Endothelial cell of umbilical vein (primary cell): ENCODE data around the gene BNC2. TPM values are rescaled to one million over a fixed set of nuclear protein-coding genes. Genes with fewer than 3 reads are reported as not detected.

Experiments used
- BruUV-seq: library from RNA; stranded (reverse); fragments of 400-500 nt; replicated peaks from 2 replicates; lab custom pipeline; 2021; lab: Mats Ljungman, UMichigan
- CTCF ChIA-PET: fragments of 300-600, 350-600 bp; sonication (Branson Sonifier 250); formaldehyde crosslinking; loops from one replicate; lab custom pipeline; 2021; ENCODE audit warnings: antibody characterized with exemption, inconsistent platforms; lab: Charles Lee
- POLR2A ChIA-PET: fragments of 300-600, 350-600 bp; sonication (Branson Sonifier 250); formaldehyde crosslinking; loops from one replicate; lab custom pipeline; 2021; ENCODE audit warnings: antibody characterized with exemption, inconsistent platforms; lab: Charles Lee
- DNase-seq: peaks from one replicate; pipeline ENCODE4 v3.0.0-alpha.2; 2011; ENCODE audit warnings: low read depth, low spot score
- FAIRE-seq: peaks from 2 replicates; lab custom pipeline; 2011; peaks lifted over from hg19 to GRCh38; lab: Jason Lieb, UNC
- H2AFZ ChIP-seq: 2 replicates; pipeline ENCODE4 v1.6.0; 2012; ENCODE audit warnings: low read depth, low read length, control low read depth, inconsistent platforms
- H3K27ac ChIP-seq: 2 replicates; pipeline ENCODE4 v1.5.1; 2011; ENCODE audit warnings: low read depth, mild to moderate bottlenecking, control low read depth, low read length, moderate library complexity; ENCODE audit not compliant: insufficient read depth
- H3K27me3 ChIP-seq, 2 experiments: 2 replicates each; pipeline versions ENCODE4 v1.6.0 to v1.6.1; 2011; ENCODE audit warnings: low read length in 2 of 2, mixed read lengths in 1 of 2; ENCODE audit not compliant: control insufficient read depth in 2 of 2, insufficient read depth in 2 of 2
- H3K36me3 ChIP-seq, 2 experiments: 2 replicates in 1 of 2; 3 replicates in 1 of 2; pipeline ENCODE4 v1.5.1; 2011; ENCODE audit warnings: low read length in 2 of 2, mild to moderate bottlenecking in 1 of 2, moderate library complexity in 1 of 2; ENCODE audit not compliant: control insufficient read depth in 2 of 2, insufficient read depth in 2 of 2; ENCODE audit errors: extremely low read depth in 1 of 2
- H3K4me1 ChIP-seq: 3 replicates; pipeline ENCODE4 v1.5.1; 2011; ENCODE audit warnings: mild to moderate bottlenecking, low read length; ENCODE audit not compliant: control insufficient read depth, insufficient read depth; ENCODE audit errors: extremely low read depth
- H3K4me2 ChIP-seq: 2 replicates; pipeline ENCODE4 v1.6.1; 2011; ENCODE audit warnings: low read length, control low read depth, mixed read lengths; ENCODE audit not compliant: insufficient read depth
- H3K4me3 ChIP-seq, 3 experiments: fragments of 200-600 bp in 1 of 3; sonication (generic), shearing (Covaris generic) in 1 of 3; replicated peaks in 1 of 3; 2 replicates each; pipeline ENCODE4 v1.5.1; 2011 to 2016; ENCODE audit warnings: control low read depth in 3 of 3, low read length in 3 of 3, mild to moderate bottlenecking in 2 of 3, inconsistent platforms in 1 of 3, low read depth in 1 of 3, moderate library complexity in 1 of 3; ENCODE audit not compliant: insufficient read depth in 1 of 3
- H3K79me2 ChIP-seq: 2 replicates; pipeline ENCODE4 v1.6.0; 2012; ENCODE audit warnings: low read length, inconsistent platforms; ENCODE audit not compliant: control insufficient read depth, insufficient read depth
- H3K9ac ChIP-seq: replicated peaks from 2 replicates; pipeline ENCODE3; 2011; ENCODE audit warnings: low read length, control low read depth; ENCODE audit not compliant: insufficient read depth; ENCODE audit errors: extremely low read depth
- H3K9me1 ChIP-seq: replicated peaks from 3 replicates; pipeline ENCODE4 v1.6.0; 2011; ENCODE audit warnings: mild to moderate bottlenecking, low read length; ENCODE audit not compliant: control insufficient read depth, insufficient read depth; ENCODE audit errors: extremely low read depth
- H3K9me3 ChIP-seq: replicated peaks from 2 replicates; pipeline ENCODE4 v1.5.1; 2012; ENCODE audit warnings: low read length, inconsistent platforms; ENCODE audit not compliant: control insufficient read depth, insufficient read depth
- H4K20me1 ChIP-seq: replicated peaks from 2 replicates; pipeline ENCODE3; 2011; ENCODE audit warnings: mild to moderate bottlenecking, low read length; ENCODE audit not compliant: control insufficient read depth, insufficient read depth; ENCODE audit errors: extremely low read depth
- CTCF ChIP-seq, 2 donors: IDR thresholded peaks; 1 replicate in 1 of 2; 2 replicates in 1 of 2; pipeline ENCODE4 v1.5.1; 2011; ENCODE audit warnings: low read length in 2 of 2, mild to moderate bottlenecking in 2 of 2, moderate library complexity in 2 of 2, control low read depth in 1 of 2, inconsistent platforms in 1 of 2, low read depth in 1 of 2; ENCODE audit not compliant: insufficient read depth in 1 of 2; ENCODE audit errors: extremely low read depth in 1 of 2
- EZH2 ChIP-seq: IDR thresholded peaks from 2 replicates; pipeline ENCODE4 v1.6.1; 2012; ENCODE audit warnings: borderline replicate concordance, low read depth, mild to moderate bottlenecking, moderate library complexity, low read length, inconsistent platforms; ENCODE audit not compliant: severe bottlenecking
- FOS ChIP-seq: IDR thresholded peaks from 2 replicates; pipeline ENCODE4 v1.6.1; 2011; ENCODE audit warnings: mild to moderate bottlenecking, low read length, moderate library complexity, borderline replicate concordance; ENCODE audit not compliant: insufficient read depth
- GATA2 ChIP-seq: IDR thresholded peaks from 2 replicates; pipeline ENCODE4 v1.7.0; 2011; ENCODE audit warnings: low read depth, mild to moderate bottlenecking, moderate library complexity, mixed read lengths, low read length; ENCODE audit not compliant: insufficient read length, insufficient read depth
- JUN ChIP-seq: IDR thresholded peaks from 2 replicates; pipeline ENCODE4 v1.6.1; 2011; ENCODE audit warnings: borderline replicate concordance, low read depth; ENCODE audit not compliant: insufficient read length, insufficient read depth
- MAX ChIP-seq: IDR thresholded peaks from 2 replicates; pipeline ENCODE4 v1.6.1; 2011; ENCODE audit not compliant: insufficient read depth, insufficient read length
- MYC ChIP-seq: IDR thresholded peaks from one replicate; pipeline ENCODE4 v1.6.1; 2011; ENCODE audit warnings: mild to moderate bottlenecking, low read depth, low read length
- POLR2A ChIP-seq: IDR thresholded peaks from 2 replicates; pipeline ENCODE4 v1.6.1; 2012; ENCODE audit warnings: low read depth, mild to moderate bottlenecking, control low read depth, low read length
- POLR2AphosphoS5 ChIP-seq: IDR thresholded peaks from 2 replicates; pipeline ENCODE4 v1.6.1; 2012; ENCODE audit warnings: low read depth, mild to moderate bottlenecking, control low read depth, low read length, moderate library complexity; ENCODE audit not compliant: insufficient read depth
- dilution Hi-C: fragments of 300-500 bp; cut with MboI; formaldehyde crosslinking; loops from one replicate; pipeline ENCODE4 v1.15.0; 2019; ENCODE audit warnings: low sequenced_read_pairs; ENCODE audit not compliant: extremely low pct_ligation_motif_present
- intact Hi-C: fragments of 100-400 bp; cut with micrococcal nuclease; formaldehyde crosslinking; loops from one replicate; pipeline ENCODE4 v1.10.0; 2022
- polyA plus RNA-seq, 4 experiments: library from polyadenylated mRNA; depleted of rRNA in 3 of 4; stranded (reverse) in 3 of 4; unstranded in 1 of 4; fragments of >200 nt; gene quantifications; 2 replicates each; pipeline versions ENCODE4 v1.2.1 to v1.2.3, GENCODE V29; 2011 to 2012; ENCODE audit warnings: missing spikeins in 1 of 4
- total RNA-seq: library from RNA; stranded (reverse); gene quantifications from 2 replicates; pipeline ENCODE4 v1.2.3, GENCODE V29; 2021

The BNC2 gene
- total and polyA plus RNA-seq, 2 donors (not counting 3 experiments of a cell fraction or from before 2014, with no cell fraction given): 12.1 to 34.3 TPM

GRCh38 chr9:16484180-16484579 lies 386.3 kb downstream of the BNC2 start:
- Histone ChIP-seq H3K27ac (no peak overlapping the region), H3K9me1 (no peaks in the 10 kb centered on the region), H3K9me3 (no peaks in the 10 kb centered on the region), H3K4me1 (no peaks in the 10 kb centered on the region), H3K9ac (no peak overlapping the region), H3K36me3 (no peaks in the 10 kb centered on the region), H3K4me2 (no peak overlapping the region), H4K20me1 (no peaks in the 10 kb centered on the region), H3K27me3 (no peaks in the 10 kb centered on the region), H3K79me2 (no peaks in the 10 kb centered on the region), H2AFZ (no peak overlapping the region), H3K4me3 (no peak overlapping the region)
- dilution Hi-C loops (no loop called here), intact Hi-C loops (no loop called here)
- no TSS peak for BruUV-seq
- TF ChIP-seq FOS (no peak), GATA2 (no peak), MAX (no peak), POLR2AphosphoS5 (no peak), EZH2 (no peak), CTCF (IDR thresholded peaks at IDR 0.05; ENCODE audit: extremely low read depth in 1 of 2, insufficient read depth in 1 of 2, low read depth in 1 of 2, low read length in 2 of 2) (no peak), MYC (no peak), JUN (no peak), POLR2A (no peak)
- DNase-seq (no peak), FAIRE-seq (no peak)
- POLR2A ChIA-PET: no interaction called here
- CTCF ChIA-PET: interaction anchor here (0.6 to 1.4 kb wide), 3 partner anchors 8 to 15 kb away, joined by 3 to 4 read pairs (median 3); no protein-coding TSS in a partner anchor
